Raji (cell line): Measurements from ENCODE around the gene DHX38.
"Not testable (repeated sequence)": the region's sequence is repeated elsewhere in the genome, so short reads cannot be mapped to it uniquely, and the experiment has no call there.

Experiments
- POLR2A ChIP-seq: IDR thresholded peaks from 2 replicates; pipeline ENCODE4 v1.6.1; 2011; ENCODE audit warnings: low read depth, low read length, control low read depth; ENCODE audit not compliant: insufficient read depth

The DHX38 gene

GRCh38 chr16:72093448-72094265 is at the start of gene DHX38, which contains the start of gene TXNL4B:
Gene DHX38 (plus strand): TSS chr16:72093847. CDS start chr16:72096158, 2,311 bp downstream.
Gene TXNL4B (minus strand): TSS chr16:72093620. CDS start chr16:72090749, 2,871 bp downstream.
- TF ChIP-seq POLR2A, result peak; percentile 68

- TF ChIP-seq POLR2A, result no peak
Observed at GRCh38 chr16:72044296-72044695, 49.4 kb upstream of the DHX38 start.

GRCh38 chr16:72044825-72045359 is 48.8 kb upstream of the DHX38 start:
- TF ChIP-seq POLR2A, result no peak

GRCh38 chr16:72049110-72049509 is 44.5 kb upstream of the DHX38 start:
- TF ChIP-seq POLR2A, result no peak

GRCh38 chr16:72050769-72051464 is 42.7 kb upstream of the DHX38 start:
- TF ChIP-seq POLR2A, result no peak

GRCh38 chr16:72051818-72052217 is 41.8 kb upstream of the DHX38 start:
- no peak for TF ChIP-seq POLR2A

GRCh38 chr16:72054254-72054847 is 39.3 kb upstream of the DHX38 start, which contains the start of gene HP:
Gene HP (plus strand): TSS chr16:72054505. CDS start chr16:72054653, 148 bp downstream.
- not testable (repeated sequence) for TF ChIP-seq POLR2A

- no peak for TF ChIP-seq POLR2A
Observed at GRCh38 chr16:72055911-72056310, 37.7 kb upstream of the DHX38 start.

GRCh38 chr16:72060405-72060804 is 33.2 kb upstream of the DHX38 start:
- TF ChIP-seq POLR2A, result no peak

- TF ChIP-seq POLR2A, result no peak
Observed at GRCh38 chr16:72061564-72061963, 32.1 kb upstream of the DHX38 start.

GRCh38 chr16:72064361-72064894 is 29.2 kb upstream of the DHX38 start:
- no peak for TF ChIP-seq POLR2A

- no peak for TF ChIP-seq POLR2A
Observed at GRCh38 chr16:72066747-72067146, 26.9 kb upstream of the DHX38 start.

GRCh38 chr16:72068930-72069329 is 24.7 kb upstream of the DHX38 start:
- no peak for TF ChIP-seq POLR2A

GRCh38 chr16:72072514-72073342 is 20.9 kb upstream of the DHX38 start:
- no peak for TF ChIP-seq POLR2A
